RWPE2 (cell line): Measurements from ENCODE around the gene SAG.

Experiments used
- ATAC-seq: fragments of 200-7000 bp; cut with Tn5 transposase; 3 replicates; pipeline ENCODE4 v1.9.1; 2021; ENCODE audit warnings: low read depth
- DNase-seq: peaks from one replicate; pipeline ENCODE4 v3.0.0-alpha.2; 2020; ENCODE audit warnings: low spot score
- H3K27ac ChIP-seq: fragments of 450-650 bp; 2 replicates; pipeline ENCODE4 v1.5.1; 2017; ENCODE audit warnings: mild to moderate bottlenecking; ENCODE audit not compliant: poor library complexity, severe bottlenecking
- H3K27me3 ChIP-seq: fragments of 250-450 bp; sonication (Bioruptor Pico); 2 replicates; pipeline ENCODE4 v1.5.1; 2021; ENCODE audit warnings: mild to moderate bottlenecking, moderate library complexity; ENCODE audit not compliant: insufficient read depth, poor library complexity, severe bottlenecking
- H3K36me3 ChIP-seq: fragments of 250-450 bp; sonication (Bioruptor Pico); 2 replicates; pipeline ENCODE4 v1.5.1; 2020; ENCODE audit warnings: low read depth, mild to moderate bottlenecking, moderate library complexity
- H3K4me1 ChIP-seq: fragments of 250-450 bp; sonication (Bioruptor Pico); 2 replicates; pipeline ENCODE4 v1.5.1; 2021; ENCODE audit warnings: mild to moderate bottlenecking, moderate library complexity; ENCODE audit not compliant: insufficient read depth, poor library complexity, severe bottlenecking
- H3K4me3 ChIP-seq: fragments of 250-450 bp; sonication (Bioruptor Pico); 2 replicates; pipeline ENCODE4 v1.5.1; 2021; ENCODE audit warnings: mild to moderate bottlenecking, moderate library complexity; ENCODE audit not compliant: severe bottlenecking
- H3K9me3 ChIP-seq: fragments of 250-450 bp; sonication (Bioruptor Pico); 2 replicates; pipeline ENCODE4 v1.5.1; 2021; ENCODE audit warnings: mild to moderate bottlenecking, moderate library complexity; ENCODE audit not compliant: severe bottlenecking
- CTCF ChIP-seq: fragments of 450-650 bp; IDR thresholded peaks from one replicate; pipeline ENCODE4 v1.5.1; 2017; ENCODE audit warnings: mild to moderate bottlenecking, moderate library complexity; ENCODE audit not compliant: poor library complexity, severe bottlenecking

Gene SAG

GRCh38 chr2:233307565-233307964 is at the start of gene SAG:
SAG (plus strand) TSS chr2:233307816; CDS start chr2:233309190, 1,374 bp downstream.
- H3K4me3 ChIP-seq = no peak within 1 kb of the TSS
- ATAC-seq (no peak), DNase-seq (no peak)
- no peak for TF ChIP-seq CTCF
- H3K4me1 ChIP-seq = no peaks in the 10 kb centered on the region
- no peaks in the 10 kb centered on the region for H3K36me3 ChIP-seq
- no peak within 1 kb of the TSS for H3K27ac ChIP-seq
- no peaks in the 10 kb centered on the region for H3K27me3 ChIP-seq
- no peaks in the 10 kb centered on the region for H3K9me3 ChIP-seq

- peaks cover 11% of the 10 kb centered on the region for H3K4me1 ChIP-seq
- no peak for DNase-seq
- TF ChIP-seq CTCF = no peak
- H3K9me3 ChIP-seq = no peaks in the 10 kb centered on the region
- H3K4me3 ChIP-seq = no peak overlapping the region
- H3K27me3 ChIP-seq = no peaks in the 10 kb centered on the region
- H3K36me3 ChIP-seq = peaks cover 97% of the 10 kb centered on the region
- ATAC-seq = no peak
- no peak overlapping the region for H3K27ac ChIP-seq
These were observed 49.4 kb upstream of the SAG start for GRCh38 chr2:233258211-233258610.

GRCh38 chr2:233259730-233260129 is 47.9 kb upstream of the SAG start:
- H3K27ac ChIP-seq = no peak overlapping the region

GRCh38 chr2:233260661-233261060 is 47.0 kb upstream of the SAG start:
- H3K36me3 ChIP-seq = peaks cover 99% of the 10 kb centered on the region
- no peaks in the 10 kb centered on the region for H3K27me3 ChIP-seq

More at GRCh38 chr2:233259730-233260129, 47.9 kb upstream of the SAG start:
- ATAC-seq (no peak), DNase-seq (no peak)
- H3K4me3 ChIP-seq = no peak overlapping the region
- no peaks in the 10 kb centered on the region for H3K4me1 ChIP-seq
- no peak for TF ChIP-seq CTCF
- no peaks in the 10 kb centered on the region for H3K9me3 ChIP-seq
- H3K36me3 ChIP-seq = peaks cover 99% of the 10 kb centered on the region
- H3K27me3 ChIP-seq = no peaks in the 10 kb centered on the region

More at GRCh38 chr2:233260661-233261060, 47.0 kb upstream of the SAG start:
- no peak for TF ChIP-seq CTCF
- no peak for DNase-seq
- Histone ChIP-seq H3K27ac (no peak overlapping the region), H3K4me3 (no peak overlapping the region), H3K4me1 (no peaks in the 10 kb centered on the region), H3K9me3 (no peaks in the 10 kb centered on the region)
- no peak for ATAC-seq
